NCI-H1694 (cell line): ENCODE measurements around the gene FRY.

Experiments used
- DNase-seq: peaks from one replicate; lab custom pipeline; 2025; lab: John Stamatoyannopoulos, UW

Gene FRY

DNA sequence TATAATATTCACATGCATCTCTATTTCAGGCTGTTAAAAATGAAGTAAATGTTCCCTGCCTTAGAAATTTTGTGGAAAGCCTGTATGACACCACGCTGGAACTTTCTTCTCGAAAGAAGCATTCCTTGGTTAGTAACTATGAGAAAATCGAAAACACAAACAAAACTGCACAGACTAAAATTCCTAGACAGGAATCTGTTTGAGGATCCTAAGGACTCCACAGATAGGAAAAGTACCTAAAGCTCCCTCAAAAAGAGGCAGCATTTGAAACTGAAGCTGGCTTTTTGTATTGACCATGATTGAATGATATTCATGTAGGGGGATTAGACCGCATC, 103.4 kb downstream of the FRY start:
- DNase-seq = no peak

DNA sequence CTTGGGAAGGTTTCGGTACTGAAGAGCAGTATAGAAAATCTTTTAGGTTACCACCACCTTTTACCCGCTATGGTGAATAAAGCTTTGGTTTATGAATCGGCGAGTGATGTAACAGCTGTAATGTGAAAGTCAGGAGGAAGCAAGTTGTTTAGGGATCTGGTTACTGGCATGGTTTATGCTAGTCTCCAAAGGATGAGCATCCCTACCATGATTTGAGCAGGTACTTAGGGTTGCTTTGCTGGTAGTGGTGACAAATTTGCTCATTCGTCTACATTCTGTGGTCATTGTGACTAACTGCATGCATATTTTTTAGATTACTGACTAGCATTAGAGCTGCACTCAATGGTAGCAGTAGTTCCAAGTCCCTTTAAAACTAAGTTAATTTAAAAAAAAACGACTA, 104.1 kb downstream of the FRY start:
- no peak for DNase-seq

DNA sequence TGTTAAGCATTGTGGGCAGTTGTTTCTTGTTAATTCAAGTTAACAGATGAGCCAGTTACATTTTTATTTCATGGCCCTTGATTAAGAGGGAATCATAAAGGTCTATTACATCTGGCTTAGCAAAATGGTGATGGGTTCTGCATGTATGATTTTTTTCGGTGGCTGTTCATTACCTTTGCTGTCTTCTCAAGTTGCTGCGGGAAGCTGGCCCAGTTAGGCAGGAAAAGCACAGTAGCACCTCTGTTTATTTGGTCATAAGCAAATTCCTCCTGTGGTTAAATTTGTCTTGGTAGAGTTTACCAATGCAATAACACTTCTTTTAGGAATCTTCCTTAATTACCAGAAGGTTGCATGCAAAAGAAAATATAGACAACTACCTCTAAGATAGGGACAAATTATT, 104.5 kb downstream of the FRY start:
- no peak for DNase-seq

DNA sequence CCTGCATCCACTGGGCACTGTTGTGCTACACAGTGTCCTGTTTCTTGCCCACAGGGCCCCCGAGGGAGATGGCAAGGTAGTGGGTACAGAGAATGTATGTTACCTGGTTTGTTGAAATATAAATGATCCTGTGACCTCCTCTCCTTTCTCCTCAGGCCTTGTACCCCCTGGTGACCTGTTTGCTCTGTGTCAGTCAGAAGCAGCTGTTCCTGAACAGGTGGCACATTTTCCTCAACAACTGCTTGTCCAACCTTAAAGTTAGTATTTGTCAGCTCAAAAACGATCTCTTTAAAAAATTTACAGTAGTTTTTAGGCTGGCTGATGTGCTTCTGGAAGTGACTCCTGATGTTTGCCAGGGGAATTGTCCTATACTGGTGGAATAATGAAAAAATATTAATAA, 105.1 kb downstream of the FRY start:
- DNase-seq = no peak

DNA sequence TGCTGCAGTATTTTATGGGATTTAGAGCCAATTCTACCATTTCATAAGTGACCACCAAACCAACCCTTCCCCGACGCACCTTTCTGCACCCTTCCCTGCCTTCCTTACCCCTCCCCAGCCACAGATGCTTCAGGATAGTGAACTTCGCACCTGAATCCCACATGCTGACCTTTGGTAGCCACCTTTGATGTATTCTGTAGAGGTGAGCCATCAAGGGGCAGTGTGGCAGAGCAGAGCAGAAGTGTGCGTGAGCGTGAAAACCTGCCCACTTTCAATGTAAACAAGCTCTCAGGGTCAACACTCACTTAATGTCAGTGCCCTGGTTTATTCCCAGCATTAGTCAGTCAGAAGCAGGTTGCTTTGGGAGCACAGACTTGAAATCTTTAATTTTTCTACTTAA, 107.7 kb downstream of the FRY start:
- DNase-seq = no peak

DNA sequence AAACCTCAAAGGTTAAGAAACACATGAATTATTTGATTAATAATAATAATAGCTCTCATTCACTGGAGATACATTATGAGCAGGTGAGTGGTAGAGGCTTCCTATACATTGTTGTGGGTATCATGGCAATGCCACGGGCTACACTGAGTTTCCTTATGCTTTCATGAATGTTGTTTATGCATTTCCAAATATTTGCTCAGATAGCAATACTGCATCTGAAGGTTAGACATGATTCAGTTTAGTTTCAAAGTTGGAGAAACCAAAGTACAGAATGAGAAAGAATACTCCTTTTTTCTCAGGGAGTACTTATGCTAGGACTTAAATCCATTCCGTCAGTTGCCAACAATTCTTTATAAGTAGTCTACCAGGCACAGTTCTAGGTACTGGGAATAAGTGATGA, 108.5 kb downstream of the FRY start:
- no peak for DNase-seq

DNA sequence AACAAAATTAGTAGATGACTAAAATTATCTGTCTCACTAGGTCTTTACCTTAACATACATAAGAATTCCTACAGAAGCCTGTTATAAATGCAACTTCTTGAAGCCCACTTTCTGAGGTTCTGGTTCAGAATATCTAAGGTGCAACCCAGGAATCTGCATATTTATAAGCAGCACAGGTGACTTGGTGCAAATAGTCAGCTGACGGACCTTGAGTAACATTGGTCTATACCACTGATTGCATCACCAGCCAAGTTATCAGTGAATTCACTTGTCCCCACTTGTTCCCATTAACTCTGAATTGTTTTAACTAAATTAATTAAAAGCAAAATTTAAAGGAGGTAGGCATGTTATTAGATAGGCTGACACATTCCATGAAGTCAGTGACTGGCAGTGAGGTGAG, 109.9 kb downstream of the FRY start:
- DNase-seq = no peak

DNA sequence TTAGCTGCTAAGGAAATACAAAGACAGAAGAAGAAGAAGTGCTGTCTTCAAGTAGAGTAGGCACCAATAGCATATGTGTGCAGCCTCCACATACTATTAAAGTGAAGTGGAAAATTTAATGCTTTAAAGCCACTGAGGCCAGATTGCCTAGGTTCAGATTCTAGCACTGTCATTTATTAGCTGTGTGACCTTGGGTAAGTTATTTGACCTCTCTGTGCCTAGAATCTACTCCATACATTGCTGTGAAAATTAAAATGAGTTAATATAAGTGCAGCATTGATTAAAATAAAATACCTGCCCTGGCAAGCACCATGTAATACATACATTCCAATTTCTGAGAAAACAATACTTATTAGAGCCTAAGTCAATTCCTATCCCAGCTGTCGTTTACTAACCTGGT, 110.5 kb downstream of the FRY start:
- no peak for DNase-seq

DNA sequence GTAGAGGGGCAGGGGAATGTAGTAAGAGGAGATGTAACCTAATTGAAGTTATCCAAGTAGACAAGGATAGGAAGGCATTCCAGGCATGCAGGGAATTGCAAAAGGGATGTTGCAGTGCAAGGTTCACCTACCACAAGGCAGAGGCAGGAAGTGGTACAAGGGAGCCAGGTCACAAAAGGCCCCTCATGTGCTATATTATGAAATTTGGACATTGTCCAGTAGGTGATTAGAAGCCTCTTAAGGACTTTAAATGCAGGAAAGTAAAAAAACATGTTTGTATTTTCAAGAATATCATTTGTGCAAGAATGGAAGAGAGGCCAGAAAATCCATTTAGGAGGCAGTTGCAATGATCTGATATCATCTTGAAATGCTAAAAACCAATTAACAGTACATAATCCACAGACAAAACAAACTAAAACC, 111.4 kb downstream of the FRY start:
- no peak for DNase-seq

DNA sequence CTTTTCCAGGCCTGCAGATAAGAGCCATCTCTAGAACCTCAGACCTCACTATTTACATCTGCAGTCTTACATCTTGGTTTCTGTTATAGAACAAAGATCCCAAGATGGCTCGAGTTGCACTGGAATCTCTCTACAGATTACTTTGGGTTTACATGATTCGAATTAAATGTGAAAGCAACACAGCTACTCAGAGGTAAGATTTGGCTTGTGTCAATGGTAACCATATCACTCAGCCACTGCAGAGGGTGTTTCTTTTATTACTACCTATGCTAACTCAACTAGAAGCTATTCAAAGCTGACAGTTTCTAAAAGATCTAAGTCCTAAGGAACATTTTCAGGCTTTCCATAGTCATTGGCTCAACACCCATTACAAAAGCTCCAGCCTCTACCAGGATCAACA, 115.6 kb downstream of the FRY start:
- no peak for DNase-seq

DNA sequence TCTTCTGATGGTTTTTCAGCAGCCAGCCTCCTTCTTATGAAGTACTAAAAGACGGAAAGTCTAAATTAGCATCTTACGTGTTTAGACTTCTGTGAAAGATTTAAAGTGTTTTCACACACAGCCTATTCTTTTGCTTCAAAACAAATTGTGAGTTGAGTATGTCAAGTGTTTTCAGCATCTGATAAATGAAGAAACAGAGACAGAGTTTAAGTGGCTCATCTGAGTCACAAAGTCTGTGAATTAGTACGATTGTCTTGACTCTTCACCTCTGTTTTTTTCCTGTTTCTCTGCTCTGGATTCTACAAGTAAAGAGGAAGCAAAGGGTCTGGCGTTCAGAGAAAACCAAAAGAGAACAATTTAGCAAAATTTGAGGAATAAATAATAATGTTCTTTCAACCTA, 116.4 kb downstream of the FRY start:
- no peak for DNase-seq

DNA sequence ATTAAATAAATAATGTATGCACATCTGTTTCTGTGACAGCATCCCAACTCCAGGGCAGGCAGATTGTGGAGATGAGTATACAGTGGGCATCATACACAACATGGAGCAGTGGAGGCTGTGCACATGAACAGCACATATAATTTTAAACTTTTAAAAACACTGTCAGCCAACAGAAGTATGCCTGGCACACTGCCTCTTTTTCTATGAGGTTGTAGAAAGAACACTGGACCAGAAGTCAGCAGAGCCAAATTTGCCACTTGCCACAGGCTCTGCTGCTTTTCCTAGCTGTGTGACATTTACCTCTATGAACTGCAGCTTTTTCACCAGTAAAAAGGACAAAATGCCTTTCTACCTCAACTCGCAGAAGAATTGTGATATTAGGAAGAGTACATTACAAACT, 118.7 kb downstream of the FRY start:
- no peak for DNase-seq

DNA sequence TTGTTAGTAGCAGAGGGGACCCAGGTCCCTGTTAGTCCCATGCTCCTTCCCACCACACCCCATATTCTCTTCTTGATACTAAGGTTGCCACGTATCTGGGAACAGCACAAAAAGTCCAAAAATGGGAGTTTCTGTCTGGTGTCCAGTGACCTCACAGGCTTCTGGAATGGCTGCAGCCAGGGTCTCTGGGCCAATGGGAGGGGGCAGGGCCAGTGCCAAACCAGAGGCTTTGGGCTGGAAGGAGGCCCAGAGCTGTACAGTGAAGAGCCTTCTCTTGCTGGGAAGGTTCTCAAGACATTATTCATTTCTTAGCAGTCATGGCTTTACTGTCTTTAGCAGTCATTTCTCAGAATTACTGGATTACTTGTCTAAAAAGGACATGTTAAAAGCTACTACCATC, 119.2 kb downstream of the FRY start:
- no peak for DNase-seq

DNA sequence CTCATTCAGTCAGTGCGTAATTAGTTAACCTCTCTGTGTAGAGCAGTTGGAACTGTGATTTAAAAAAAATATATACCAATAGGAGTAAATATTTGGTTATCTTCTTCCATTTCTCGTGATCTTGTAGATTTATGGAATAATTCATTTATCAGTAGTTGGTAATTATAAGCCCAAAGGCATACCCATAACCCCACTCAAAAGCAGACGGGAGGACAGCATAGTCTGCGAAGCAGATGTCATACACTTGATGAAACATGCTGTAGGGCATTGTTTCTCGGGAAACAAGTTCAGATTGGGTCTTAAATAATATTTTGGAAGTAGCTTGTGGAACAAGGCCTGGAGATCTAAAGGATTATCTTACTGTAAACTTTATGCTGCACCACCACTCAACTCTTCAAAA, 119.7 kb downstream of the FRY start:
- no peak for DNase-seq

DNA sequence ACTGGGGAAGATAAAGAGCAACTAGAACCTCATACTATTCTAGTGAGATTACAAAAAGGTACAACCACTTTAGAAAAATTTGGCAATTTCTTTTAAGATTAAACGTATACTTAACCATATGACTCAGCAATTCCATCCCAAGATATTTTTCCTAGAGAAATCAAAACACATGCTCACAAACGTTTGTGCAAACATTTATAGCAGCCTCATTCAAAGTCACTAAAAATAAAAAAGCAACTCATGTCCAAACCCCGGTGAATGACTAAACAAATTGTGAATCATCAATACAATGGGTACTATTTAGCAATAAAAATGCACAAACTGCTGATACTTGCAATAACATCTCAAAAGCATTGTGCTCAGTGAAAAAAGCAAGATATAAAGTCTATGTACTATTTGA, 121.5 kb downstream of the FRY start:
- no peak for DNase-seq

DNA sequence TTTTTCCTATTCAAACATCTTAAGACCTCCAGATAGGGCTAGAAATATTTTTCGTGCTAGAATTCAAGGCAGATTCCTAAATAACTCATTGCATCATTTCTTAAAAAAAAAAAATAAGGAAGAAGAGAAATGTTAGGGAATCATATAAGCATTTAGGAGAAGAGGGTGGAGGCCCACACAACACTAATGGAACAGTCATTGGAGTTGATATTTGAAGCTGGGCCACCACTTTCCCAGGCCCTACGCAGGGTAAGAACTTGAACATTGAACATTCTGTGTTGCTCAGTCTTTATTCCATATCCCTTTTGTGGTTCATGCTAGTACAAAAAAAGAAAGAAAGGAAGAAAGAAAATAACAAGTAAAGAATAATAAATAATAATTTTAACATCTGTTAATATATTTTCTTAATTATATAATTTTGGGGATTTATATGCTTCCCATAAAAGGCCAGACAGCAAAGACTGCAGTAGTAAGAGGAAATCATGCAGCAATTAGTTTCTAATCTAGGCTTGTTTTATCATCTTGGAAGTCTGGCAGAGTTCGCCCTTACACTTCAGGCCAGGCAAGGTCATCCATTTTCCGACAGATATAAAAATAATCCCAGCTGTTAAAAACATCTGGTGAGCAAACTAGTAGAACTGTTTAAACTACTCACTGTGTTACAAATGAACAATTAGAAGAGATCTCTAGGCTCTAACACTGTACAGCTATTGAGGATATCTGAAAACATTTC, 127.7 kb downstream of the FRY start:
- no peak for DNase-seq

DNA sequence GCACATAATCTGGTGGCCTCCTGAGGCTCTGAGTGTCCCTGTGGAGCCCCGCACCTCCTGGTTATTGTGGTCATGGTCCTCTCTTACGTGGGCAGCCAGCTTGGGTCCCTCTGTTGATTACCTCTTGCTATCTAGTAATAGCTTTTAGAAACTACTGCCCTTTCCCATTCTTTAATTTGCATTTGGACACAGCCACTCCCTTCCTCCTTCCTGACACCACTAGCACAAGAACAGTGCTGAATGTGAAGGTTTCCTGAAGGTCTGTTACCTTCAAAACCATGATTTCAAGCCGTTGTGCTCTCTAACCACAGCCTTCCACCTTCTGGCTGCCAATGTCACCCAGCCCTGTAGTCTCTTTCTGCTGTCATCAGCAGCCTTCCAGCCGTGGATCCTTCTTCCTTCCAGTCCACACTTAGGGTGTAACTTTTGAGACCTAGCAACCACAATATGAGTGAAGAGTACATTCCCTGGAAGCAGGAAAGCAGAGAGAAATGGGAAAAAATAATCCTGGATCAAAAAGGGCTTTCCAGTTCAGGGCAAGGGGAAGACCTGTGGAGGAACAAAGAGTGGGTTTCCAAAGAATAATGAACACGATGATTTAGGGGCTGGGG, 130.9 kb downstream of the FRY start:
- no peak for DNase-seq

DNA sequence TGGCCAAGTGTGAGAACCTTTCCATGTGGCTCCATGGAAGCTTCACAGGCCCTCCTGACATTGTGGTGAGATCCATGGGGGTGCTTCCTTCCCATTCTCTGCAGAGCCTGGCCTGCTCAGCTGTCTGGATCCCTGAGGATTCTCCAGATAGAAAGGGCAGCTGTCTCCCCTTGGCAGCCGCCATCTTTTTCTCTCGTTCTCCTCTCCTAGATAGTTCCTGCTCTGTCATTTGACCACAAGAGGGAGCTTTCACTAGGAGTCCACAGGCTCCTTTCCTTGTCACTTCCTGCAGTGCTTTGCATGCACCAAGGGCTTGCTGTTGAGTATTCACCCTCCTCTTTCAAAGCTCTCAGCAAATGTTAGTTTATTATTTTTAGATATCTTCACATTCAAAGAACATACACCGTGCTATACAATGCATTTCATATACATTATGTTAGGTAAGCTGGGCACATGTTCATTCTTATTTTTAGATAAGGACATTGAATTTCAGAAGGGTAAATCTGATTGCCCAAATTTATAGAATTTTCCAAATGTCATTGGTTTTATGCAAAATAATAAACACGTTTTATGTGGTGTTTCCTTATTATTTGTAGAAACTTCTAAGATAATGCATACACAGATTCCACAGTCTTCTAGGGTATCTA, 133.2 kb downstream of the FRY start:
- peak; percentile 80 for DNase-seq

DNA sequence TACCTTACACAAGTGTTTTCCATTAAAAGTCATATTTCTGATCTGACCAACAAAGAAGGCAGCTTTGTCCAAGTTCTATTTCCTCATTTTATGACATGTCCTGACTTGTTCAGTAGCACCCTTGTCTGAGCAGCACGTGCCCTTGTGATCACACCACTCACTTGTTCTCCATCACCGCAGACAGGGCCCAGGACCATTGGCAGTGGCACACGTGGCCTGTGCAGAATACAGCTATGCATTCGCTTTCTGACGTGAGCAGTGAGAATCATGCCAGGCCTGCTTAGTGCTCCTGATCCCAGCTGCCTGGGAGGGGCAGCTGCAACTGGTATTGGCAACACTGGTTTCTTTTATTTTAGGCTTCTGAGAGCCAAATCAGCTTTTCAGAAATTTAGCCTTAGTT, 134.2 kb downstream of the FRY start:
- no peak for DNase-seq

DNA sequence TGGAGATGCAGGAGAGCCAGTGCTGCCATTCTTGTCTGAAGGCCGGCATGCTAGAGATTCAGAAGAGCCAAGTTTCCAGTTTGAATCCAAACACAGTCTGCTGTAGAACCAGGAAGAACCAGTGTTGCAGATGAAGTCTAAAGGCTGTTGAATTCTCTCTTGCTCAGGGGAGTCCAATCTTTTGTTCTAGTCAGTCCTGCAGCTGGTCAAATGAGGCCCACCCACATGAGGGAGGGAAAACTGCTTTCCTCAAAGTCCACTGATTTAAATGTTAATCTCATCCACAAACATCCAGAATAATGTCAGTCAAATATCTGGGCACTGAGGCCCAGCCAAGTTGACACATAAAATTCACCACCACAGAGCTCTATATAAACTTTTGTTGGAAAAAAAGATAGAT, 136.6 kb downstream of the FRY start:
- no peak for DNase-seq

DNA sequence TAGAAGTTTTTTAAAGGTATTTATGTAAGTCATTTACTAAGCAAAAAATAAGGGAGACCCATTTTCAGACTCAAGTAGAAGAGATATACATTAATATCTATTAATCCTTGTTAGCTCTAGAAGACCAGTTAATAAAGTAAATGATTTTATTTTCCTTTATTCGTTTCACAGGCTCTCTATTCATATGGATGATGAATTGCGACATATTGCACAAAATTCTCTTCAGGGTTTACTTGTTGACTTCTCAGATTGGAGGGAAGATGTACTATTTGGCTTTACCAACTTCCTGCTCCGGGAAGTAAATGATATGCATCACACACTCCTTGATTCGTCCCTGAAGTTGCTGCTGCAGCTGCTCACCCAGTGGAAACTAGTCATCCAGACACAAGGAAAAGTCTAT, 139.3 kb downstream of the FRY start:
- DNase-seq = no peak

DNA sequence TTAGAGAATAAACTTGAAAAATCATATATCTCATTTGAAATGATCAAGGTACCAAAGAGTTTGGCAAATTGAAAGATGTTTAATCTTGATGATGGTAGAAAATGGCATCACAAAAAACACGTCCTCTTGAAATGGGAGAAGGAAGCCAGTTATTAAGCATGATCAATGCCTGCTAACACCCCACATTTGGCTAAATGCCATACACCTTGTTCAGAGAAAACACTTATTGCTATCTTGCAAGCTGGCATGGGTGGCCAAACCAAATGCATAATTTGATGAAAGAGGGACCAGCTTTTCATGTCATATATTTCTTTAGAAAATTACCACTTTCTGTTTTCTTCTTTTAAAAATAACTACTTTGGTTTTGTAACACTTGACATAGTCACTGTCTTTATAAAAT, 142.3 kb downstream of the FRY start:
- no peak for DNase-seq

DNA sequence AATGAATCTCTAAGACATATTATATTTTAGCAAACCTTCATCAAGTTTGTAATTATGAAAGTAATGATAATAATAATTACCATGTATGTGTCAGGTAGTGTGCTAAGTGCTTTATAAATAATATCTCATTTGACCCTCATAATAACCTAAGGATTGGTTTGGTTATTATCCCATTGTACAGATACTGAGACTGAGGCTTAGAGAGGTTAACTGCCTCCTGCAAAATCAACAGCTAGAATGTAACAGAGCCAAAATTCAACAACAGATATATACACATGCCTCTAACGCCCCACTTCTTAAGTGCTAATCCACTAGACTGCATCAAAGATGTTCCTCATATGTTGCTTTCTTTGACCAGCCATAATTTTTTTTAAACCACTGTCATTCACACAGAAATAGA, 142.8 kb downstream of the FRY start:
- no peak for DNase-seq

DNA sequence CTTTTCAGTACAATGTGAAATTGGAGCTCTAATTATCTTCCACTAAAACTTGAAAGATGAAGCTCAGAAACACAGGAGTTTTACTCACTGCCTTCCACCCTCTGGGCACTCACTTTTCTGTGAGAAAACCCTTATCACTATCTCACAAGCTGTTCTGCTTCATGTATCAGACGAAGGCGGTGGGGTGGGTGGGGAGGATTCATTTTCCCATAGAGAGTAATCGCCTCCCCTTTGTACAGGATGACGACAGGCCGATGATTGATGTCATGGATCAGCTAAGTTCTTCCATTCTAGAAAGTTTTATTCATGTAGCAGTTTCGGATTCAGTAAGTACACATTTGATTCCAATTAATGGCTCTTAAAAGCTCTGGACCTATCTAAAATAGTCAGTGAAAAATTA, 143.7 kb downstream of the FRY start:
- DNase-seq = no peak
